DOHH2 (cell line): ENCODE data around the gene PRR11.

Experiments used
- CTCF ChIP-seq: fragments of 200-600 bp; sonication (generic); IDR thresholded peaks from one replicate; pipeline ENCODE4 v1.5.1; 2014; ENCODE audit warnings: antibody characterized with exemption, mild to moderate bottlenecking, low read depth, low read length; ENCODE audit not compliant: poor library complexity, severe bottlenecking
- EZH2phosphoT487 ChIP-seq: fragments of 200-600 bp; sonication (generic); IDR thresholded peaks from 2 replicates; pipeline ENCODE4 v1.6.1; 2017; ENCODE audit warnings: borderline replicate concordance, mild to moderate bottlenecking, antibody characterized with exemption, low read length, moderate library complexity, mixed read lengths

- TF ChIP-seq CTCF: no peak
- TF ChIP-seq EZH2phosphoT487: no peak
Observed at GRCh38 chr17:59230764-59231163, 75.2 kb downstream of the PRR11 start.
